ENCODE data around the gene GGPS1. TPM values are rescaled to one million over a fixed set of nuclear protein-coding genes. Genes with fewer than 3 reads are reported as not detected.

The GGPS1 gene
- total and polyA plus RNA-seq, 11 donors = 16.4 to 40.2 (median 29.7) TPM

GRCh38 chr1:235325139-235325538 is 3.2 kb upstream of the GGPS1 start:
- Histone ChIP-seq H3K36me3 (peaks cover 0 to 9% (median 0%) of the 10 kb centered on the region in 9 donors), H3K4me1 (peaks cover 10 to 75% (median 53%) of the 10 kb centered on the region in 12 donors), H3K27me3 (no peaks in the 10 kb centered on the region), H3K4me3 (peak overlapping the region in 6 of 12 donors; percentile 75 to 96 (median 92)), H3K27ac (peak overlapping the region in 1 of 12 donors; percentile 38), H3K9me3 (no peaks in the 10 kb centered on the region)
- no peak for DNase-seq
- intact Hi-C loops (cut with DNase I) = loop anchor here in 9 of 10 donors (5.0 to 10.0 kb wide), 9 partner anchors 42 to 177 kb away; partner anchors contain the start of genes TBCE (in 2 of the 9), B3GALNT2 (in 1 of the 9) and RBM34 (in 1 of the 9)
- no peak for TF ChIP-seq POLR2A (IDR thresholded peaks at IDR 0.05)
- TF ChIP-seq CTCF (IDR thresholded peaks at IDR 0.05) = no peak
- 25 to 39% (median 25%) methylated on average over 3 of the region's 3 CpGs for whole genome bisulfite sequencing, 4 donors
- no peak for ATAC-seq

GRCh38 chr1:235325854-235326253 is 2.5 kb upstream of the GGPS1 start:
- Histone ChIP-seq H3K36me3 (peaks cover 0 to 9% (median 0%) of the 10 kb centered on the region in 9 donors), H3K4me3 (peak overlapping the region in 9 of 12 donors; percentile 75 to 96 (median 91)), H3K4me1 (peaks cover 15 to 77% (median 54%) of the 10 kb centered on the region in 12 donors), H3K9me3 (no peaks in the 10 kb centered on the region), H3K27me3 (no peaks in the 10 kb centered on the region), H3K27ac (peak overlapping the region in 2 of 12 donors; percentile 93 to 97)
- intact Hi-C loops (cut with DNase I) = loop anchor here in 9 of 10 donors (5.0 to 10.0 kb wide), 9 partner anchors 41 to 176 kb away; partner anchors contain the start of genes TBCE (in 2 of the 9), B3GALNT2 (in 1 of the 9) and RBM34 (in 1 of the 9)
- TF ChIP-seq POLR2A (IDR thresholded peaks at IDR 0.05) (no peak), CTCF (IDR thresholded peaks at IDR 0.05) (no peak)
- WGBS, 4 donors = 23 to 36% (median 29%) methylated on average over 2 of the region's 2 CpGs
- ATAC-seq (no peak), DNase-seq (no peak)

- no peaks in the 10 kb centered on the region for H3K27me3 ChIP-seq
- H3K36me3 ChIP-seq = peaks cover 0 to 9% (median 0%) of the 10 kb centered on the region in 9 donors
- 0 to 1% (median 0%) methylated on average over 15 to 78 of the region's 78 CpGs for WGBS, 4 donors
- DNase-seq (peak; percentile 43 to 74 (median 47)), ATAC-seq (peak in 2 of 4 donors; percentile 1 to 4)
- H3K4me3 ChIP-seq = peak overlapping the region; percentile 75 to 96 (median 92)
- H3K9me3 ChIP-seq = no peaks in the 10 kb centered on the region
- peaks cover 16 to 77% (median 60%) of the 10 kb centered on the region in 12 donors for H3K4me1 ChIP-seq
- H3K27ac ChIP-seq = peak overlapping the region; percentile 87 to 98 (median 96)
- intact Hi-C loops (cut with DNase I) = loop anchor here in 9 of 10 donors (5.0 to 10.0 kb wide), 9 partner anchors 40 to 175 kb away; partner anchors contain the start of genes TBCE (in 2 of the 9), B3GALNT2 (in 1 of the 9) and RBM34 (in 1 of the 9)
- TF ChIP-seq CTCF (IDR thresholded peaks at IDR 0.05) = peak in 1 of 12 donors; percentile 18
- TF ChIP-seq POLR2A (IDR thresholded peaks at IDR 0.05) = no peak
Observed at GRCh38 chr1:235326719-235327558, 1.4 kb upstream of the GGPS1 start.

Data from heart left ventricle (tissue), 16 donors.